ENCODE data around the gene IGFN1.

Gene IGFN1

GRCh38 chr1:201186192-201186591 is 4.4 kb upstream of the IGFN1 start:
- DNase-seq (no peak), ATAC-seq (ENCODE audit: insufficient read depth, low read depth) (no peak)
- no peak overlapping the region for H3K27ac ChIP-seq (ENCODE audit: low read length)
- peaks cover 4% of the 10 kb centered on the region; the same call in 1 of the 2 replicates for H4K20me1 ChIP-seq (ENCODE audit: insufficient read depth, low read length)
- TF ChIP-seq EZH2 (IDR thresholded peaks at IDR 0.05; ENCODE audit: borderline replicate concordance, low read depth, low read length, severe bottlenecking), result no peak
- TF ChIP-seq CTCF (IDR thresholded peaks at IDR 0.05; ENCODE audit: borderline replicate concordance, extremely low read depth, low read length, poor library complexity, severe bottlenecking), result no peak
- no peak overlapping the region for H3K4me2 ChIP-seq (ENCODE audit: insufficient read depth, low read length)
- no peaks in the 10 kb centered on the region for H3K4me1 ChIP-seq (ENCODE audit: insufficient read depth, low read length)
- H3K79me2 ChIP-seq (ENCODE audit: insufficient read depth, low read length), result no peaks in the 10 kb centered on the region
- peaks cover 50% of the 10 kb centered on the region for H3K27me3 ChIP-seq (ENCODE audit: insufficient read depth, low read length, poor library complexity)
- H3K36me3 ChIP-seq (ENCODE audit: insufficient read depth, low read length), result no peaks in the 10 kb centered on the region
- no peak overlapping the region for H3K9ac ChIP-seq (ENCODE audit: low read depth, low read length)
- no peak overlapping the region for H3K4me3 ChIP-seq (ENCODE audit: low read depth in 1 of 2, low read length in 2 of 2)
- no peak overlapping the region for H2AFZ ChIP-seq (ENCODE audit: low read depth, low read length)
- no peaks in the 10 kb centered on the region for H3K9me3 ChIP-seq (ENCODE audit: insufficient read depth, low read length, severe bottlenecking)

GRCh38 chr1:201189085-201189484 is 1.5 kb upstream of the IGFN1 start:
- no peaks in the 10 kb centered on the region for H3K79me2 ChIP-seq (ENCODE audit: insufficient read depth, low read length)
- peaks cover 4% of the 10 kb centered on the region; the same call in 1 of the 2 replicates for H4K20me1 ChIP-seq (ENCODE audit: insufficient read depth, low read length)
- H3K4me1 ChIP-seq (ENCODE audit: insufficient read depth, low read length), result no peaks in the 10 kb centered on the region
- DNase-seq (no peak), ATAC-seq (ENCODE audit: insufficient read depth, low read depth) (no peak)
- no peaks in the 10 kb centered on the region for H3K9me3 ChIP-seq (ENCODE audit: insufficient read depth, low read length, severe bottlenecking)
- no peak overlapping the region for H3K4me3 ChIP-seq (ENCODE audit: low read depth in 1 of 2, low read length in 2 of 2)
- no peak overlapping the region for H3K4me2 ChIP-seq (ENCODE audit: insufficient read depth, low read length)
- no peak overlapping the region for H3K27ac ChIP-seq (ENCODE audit: low read length)
- no peaks in the 10 kb centered on the region for H3K36me3 ChIP-seq (ENCODE audit: insufficient read depth, low read length)
- H2AFZ ChIP-seq (ENCODE audit: low read depth, low read length), result no peak overlapping the region
- no peak overlapping the region for H3K9ac ChIP-seq (ENCODE audit: low read depth, low read length)
- no peak for TF ChIP-seq CTCF (IDR thresholded peaks at IDR 0.05; ENCODE audit: borderline replicate concordance, extremely low read depth, low read length, poor library complexity, severe bottlenecking)
- TF ChIP-seq EZH2 (IDR thresholded peaks at IDR 0.05; ENCODE audit: borderline replicate concordance, low read depth, low read length, severe bottlenecking), result no peak
- peaks cover 42% of the 10 kb centered on the region for H3K27me3 ChIP-seq (ENCODE audit: insufficient read depth, low read length, poor library complexity)

GRCh38 chr1:201190005-201190404 is 619 bp upstream of the IGFN1 start:
- TF ChIP-seq CTCF (IDR thresholded peaks at IDR 0.05; ENCODE audit: borderline replicate concordance, extremely low read depth, low read length, poor library complexity, severe bottlenecking), result no peak
- TF ChIP-seq EZH2 (IDR thresholded peaks at IDR 0.05; ENCODE audit: borderline replicate concordance, low read depth, low read length, severe bottlenecking), result no peak
- Histone ChIP-seq H3K4me1 (ENCODE audit: insufficient read depth, low read length) (no peaks in the 10 kb centered on the region), H3K27ac (ENCODE audit: low read length) (no peak overlapping the region), H4K20me1 (ENCODE audit: insufficient read depth, low read length) (peaks cover 4% of the 10 kb centered on the region; the same call in 1 of the 2 replicates), H3K9ac (ENCODE audit: low read depth, low read length) (no peak overlapping the region), H3K4me2 (ENCODE audit: insufficient read depth, low read length) (no peak overlapping the region), H3K4me3 (ENCODE audit: low read depth in 1 of 2, low read length in 2 of 2) (no peak overlapping the region), H2AFZ (ENCODE audit: low read depth, low read length) (no peak overlapping the region), H3K36me3 (ENCODE audit: insufficient read depth, low read length) (no peaks in the 10 kb centered on the region), H3K9me3 (ENCODE audit: insufficient read depth, low read length, severe bottlenecking) (no peaks in the 10 kb centered on the region), H3K79me2 (ENCODE audit: insufficient read depth, low read length) (no peaks in the 10 kb centered on the region), H3K27me3 (ENCODE audit: insufficient read depth, low read length, poor library complexity) (peaks cover 33% of the 10 kb centered on the region)
- ATAC-seq (ENCODE audit: insufficient read depth, low read depth), result no peak
- DNase-seq, result no peak
